Nephron (organoid): ENCODE data around the gene CASP8.
A peak's percentile ranks its signal among the peaks of the same experiment; 100 is the strongest.

Experiments
- H3K27ac Mint-ChIP-seq, 3 experiments: 2 replicates each; pipeline ENCODE4 v1.8.0; 2020; ENCODE audit warnings: mixed read lengths in 3 of 3, mild to moderate bottlenecking in 2 of 3, moderate library complexity in 1 of 3
- H3K27me3 Mint-ChIP-seq: 2 replicates; pipeline ENCODE4 v1.8.0; 2021; ENCODE audit warnings: low read depth, mild to moderate bottlenecking, moderate library complexity, mixed read lengths
- H3K36me3 Mint-ChIP-seq: 2 replicates; pipeline ENCODE4 v1.8.0; 2020; ENCODE audit warnings: low read depth, mixed read lengths
- H3K4me1 Mint-ChIP-seq: 2 replicates; pipeline ENCODE4 v1.8.0; 2020; ENCODE audit warnings: mixed read lengths
- H3K4me3 Mint-ChIP-seq, 3 experiments: 2 replicates each; pipeline ENCODE4 v1.8.0; 2020; ENCODE audit warnings: mild to moderate bottlenecking in 3 of 3, mixed read lengths in 3 of 3, moderate library complexity in 2 of 3
- H3K9me3 Mint-ChIP-seq: 2 replicates; pipeline ENCODE4 v1.8.0; 2020; ENCODE audit warnings: mixed read lengths
- CTCF ChIP-seq, 3 experiments: fragments of 200-600 bp; sonication (generic); IDR thresholded peaks; one replicate each; pipeline ENCODE4 v1.5.0; 2021; ENCODE audit warnings: antibody characterized with exemption in 3 of 3; ENCODE audit not compliant: unreplicated experiment in 3 of 3

Gene CASP8

GRCh38 chr2:201257381-201257955 is 2.9 kb upstream of the CASP8 start:
- no peaks in the 10 kb centered on the region for H3K27me3 Mint-ChIP-seq

GRCh38 chr2:201257956-201258665 is 2.2 kb upstream of the CASP8 start:
- Mint-ChIP-seq H3K9me3 (no peaks in the 10 kb centered on the region), H3K36me3 (no peaks in the 10 kb centered on the region), H3K4me1 (peaks cover 25% of the 10 kb centered on the region), H3K27me3 (no peaks in the 10 kb centered on the region), H3K4me3 (peak overlapping the region; percentile 81 to 92 (median 91)), H3K27ac (peak overlapping the region; percentile 93 to 100 (median 98))
- TF ChIP-seq CTCF (IDR thresholded peaks at IDR 0.05; ENCODE audit: unreplicated experiment in 3 of 3): no peak

More at GRCh38 chr2:201257381-201257955, 2.9 kb upstream of the CASP8 start:
- Mint-ChIP-seq H3K36me3 (no peaks in the 10 kb centered on the region), H3K27ac (peak overlapping the region; percentile 93 to 100 (median 98)), H3K4me3 (peak overlapping the region; percentile 81 to 92 (median 91)), H3K4me1 (peaks cover 21% of the 10 kb centered on the region), H3K9me3 (no peaks in the 10 kb centered on the region)
- no peak for TF ChIP-seq CTCF (IDR thresholded peaks at IDR 0.05; ENCODE audit: unreplicated experiment in 3 of 3)

GRCh38 chr2:201258666-201259615 is 1.4 kb upstream of the CASP8 start:
- no peaks in the 10 kb centered on the region for H3K36me3 Mint-ChIP-seq
- peak overlapping the region; percentile 81 to 92 (median 91) for H3K4me3 Mint-ChIP-seq
- peak overlapping the region; percentile 93 to 100 (median 98) for H3K27ac Mint-ChIP-seq
- no peak for TF ChIP-seq CTCF (IDR thresholded peaks at IDR 0.05; ENCODE audit: unreplicated experiment in 3 of 3)
- no peaks in the 10 kb centered on the region for H3K9me3 Mint-ChIP-seq
- no peaks in the 10 kb centered on the region for H3K27me3 Mint-ChIP-seq
- peaks cover 29% of the 10 kb centered on the region for H3K4me1 Mint-ChIP-seq

- H3K4me1 Mint-ChIP-seq: peaks cover 31% of the 10 kb centered on the region
- H3K27me3 Mint-ChIP-seq: no peaks in the 10 kb centered on the region
- H3K36me3 Mint-ChIP-seq: no peaks in the 10 kb centered on the region
- H3K27ac Mint-ChIP-seq: peak overlapping the region in 2 of 3 experiments; percentile 23
- no peaks in the 10 kb centered on the region for H3K9me3 Mint-ChIP-seq
- no peak for TF ChIP-seq CTCF (IDR thresholded peaks at IDR 0.05; ENCODE audit: unreplicated experiment in 3 of 3)
- peak overlapping the region in 2 of 3 experiments; percentile 7 to 13 for H3K4me3 Mint-ChIP-seq
These were observed 1.1 kb downstream of the CASP8 start for GRCh38 chr2:201261471-201261870.

- Mint-ChIP-seq H3K27ac (peak overlapping the region in 2 of 3 experiments; percentile 23), H3K36me3 (no peaks in the 10 kb centered on the region), H3K27me3 (no peaks in the 10 kb centered on the region), H3K4me1 (peaks cover 31% of the 10 kb centered on the region), H3K4me3 (peak overlapping the region in 2 of 3 experiments; percentile 7 to 13), H3K9me3 (no peaks in the 10 kb centered on the region)
- TF ChIP-seq CTCF (IDR thresholded peaks at IDR 0.05; ENCODE audit: unreplicated experiment in 3 of 3): no peak
These were observed 1.6 kb downstream of the CASP8 start for GRCh38 chr2:201261906-201262305.
